ENCODE results near the gene PYCARD. TPM values are rescaled to one million over a fixed set of nuclear protein-coding genes. Genes with fewer than 3 reads are reported as not detected.
"Not testable (repeated sequence)": the region's sequence is repeated elsewhere in the genome, so short reads cannot be mapped to it uniquely, and the experiment has no call there.

The PYCARD gene
- polyA plus RNA-seq, 1 donor from 2014 or later = not detected

DNA sequence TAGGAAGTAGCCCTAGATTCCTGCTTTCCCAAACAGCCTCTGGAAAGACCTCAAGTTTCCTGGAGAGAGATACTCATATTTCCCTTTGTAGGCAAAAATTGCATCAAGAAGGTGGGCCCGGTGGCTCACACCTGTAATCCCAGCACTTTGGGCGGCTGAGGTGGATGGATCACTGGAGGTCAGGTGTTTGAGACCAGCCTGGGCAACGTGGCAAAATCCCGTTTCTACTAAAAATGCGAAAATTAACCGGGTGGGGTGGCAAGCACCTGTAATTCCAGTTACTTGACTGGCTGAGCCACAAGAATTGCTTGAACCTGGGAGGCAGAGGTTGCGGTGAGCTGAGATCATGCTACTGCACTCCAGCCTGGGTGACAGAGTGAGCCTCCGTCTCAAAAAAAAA, 2.4 kb downstream of the PYCARD start:
- not testable (repeated sequence) for H4K20me1 ChIP-seq (ENCODE audit: insufficient read depth)

DNA sequence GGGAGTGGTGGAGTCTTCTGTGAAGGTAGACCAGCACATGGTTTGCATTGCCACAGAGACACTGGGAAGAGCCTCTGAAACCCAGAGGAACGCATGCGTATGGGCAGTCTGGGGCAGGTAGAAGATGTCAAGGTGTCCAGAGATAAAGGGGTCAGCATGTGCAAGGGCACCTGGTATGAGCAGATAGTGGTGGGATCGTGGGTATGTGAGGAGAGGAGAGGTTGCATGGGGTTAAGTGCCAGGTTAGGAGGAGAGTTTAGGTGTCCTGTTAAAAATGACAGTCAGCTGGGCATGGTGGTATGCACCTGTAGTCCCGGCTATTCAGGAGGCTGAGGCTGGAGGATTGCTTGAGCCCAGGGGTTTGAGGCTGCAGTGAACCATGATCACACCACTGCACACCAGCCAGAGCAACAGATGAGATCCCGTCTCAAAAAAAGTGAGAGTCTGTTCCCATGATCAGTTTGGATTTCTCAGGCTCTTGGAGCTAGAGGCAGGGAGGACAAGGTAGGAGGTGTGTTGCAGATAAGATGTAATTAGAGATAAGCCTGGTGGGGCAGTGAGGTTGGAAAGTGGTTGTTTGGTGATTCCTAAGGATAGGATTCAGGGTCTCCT, 3.0 kb downstream of the PYCARD start:
- TF ChIP-seq RAD21 (conservative IDR thresholded peaks at IDR 0.05) = no peak
- no peak for TF ChIP-seq MXI1 (conservative IDR thresholded peaks at IDR 0.05; ENCODE audit: poor library complexity, severe bottlenecking)
- no peak for TF ChIP-seq POLR2AphosphoS5 (IDR thresholded peaks at IDR 0.05)
- TF ChIP-seq, protein P1, sequence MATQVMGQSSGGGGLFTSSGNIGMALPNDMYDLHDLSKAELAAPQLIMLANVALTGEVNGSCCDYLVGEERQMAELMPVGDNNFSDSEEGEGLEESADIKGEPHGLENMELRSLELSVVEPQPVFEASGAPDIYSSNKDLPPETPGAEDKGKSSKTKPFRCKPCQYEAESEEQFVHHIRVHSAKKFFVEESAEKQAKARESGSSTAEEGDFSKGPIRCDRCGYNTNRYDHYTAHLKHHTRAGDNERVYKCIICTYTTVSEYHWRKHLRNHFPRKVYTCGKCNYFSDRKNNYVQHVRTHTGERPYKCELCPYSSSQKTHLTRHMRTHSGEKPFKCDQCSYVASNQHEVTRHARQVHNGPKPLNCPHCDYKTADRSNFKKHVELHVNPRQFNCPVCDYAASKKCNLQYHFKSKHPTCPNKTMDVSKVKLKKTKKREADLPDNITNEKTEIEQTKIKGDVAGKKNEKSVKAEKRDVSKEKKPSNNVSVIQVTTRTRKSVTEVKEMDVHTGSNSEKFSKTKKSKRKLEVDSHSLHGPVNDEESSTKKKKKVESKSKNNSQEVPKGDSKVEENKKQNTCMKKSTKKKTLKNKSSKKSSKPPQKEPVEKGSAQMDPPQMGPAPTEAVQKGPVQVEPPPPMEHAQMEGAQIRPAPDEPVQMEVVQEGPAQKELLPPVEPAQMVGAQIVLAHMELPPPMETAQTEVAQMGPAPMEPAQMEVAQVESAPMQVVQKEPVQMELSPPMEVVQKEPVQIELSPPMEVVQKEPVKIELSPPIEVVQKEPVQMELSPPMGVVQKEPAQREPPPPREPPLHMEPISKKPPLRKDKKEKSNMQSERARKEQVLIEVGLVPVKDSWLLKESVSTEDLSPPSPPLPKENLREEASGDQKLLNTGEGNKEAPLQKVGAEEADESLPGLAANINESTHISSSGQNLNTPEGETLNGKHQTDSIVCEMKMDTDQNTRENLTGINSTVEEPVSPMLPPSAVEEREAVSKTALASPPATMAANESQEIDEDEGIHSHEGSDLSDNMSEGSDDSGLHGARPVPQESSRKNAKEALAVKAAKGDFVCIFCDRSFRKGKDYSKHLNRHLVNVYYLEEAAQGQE (IDR thresholded peaks at IDR 0.05; ENCODE audit: borderline replicate concordance) = no peak
- no peak for TF ChIP-seq SMC3 (conservative IDR thresholded peaks at IDR 0.05; ENCODE audit: poor library complexity)
- TF ChIP-seq EZH2 (IDR thresholded peaks at IDR 0.05; ENCODE audit: borderline replicate concordance, insufficient read depth, low read length, poor library complexity, severe bottlenecking) = no peak
- no peak for TF ChIP-seq TAF1 (IDR thresholded peaks at IDR 0.05; ENCODE audit: low read depth)
- TF ChIP-seq, protein P2, sequence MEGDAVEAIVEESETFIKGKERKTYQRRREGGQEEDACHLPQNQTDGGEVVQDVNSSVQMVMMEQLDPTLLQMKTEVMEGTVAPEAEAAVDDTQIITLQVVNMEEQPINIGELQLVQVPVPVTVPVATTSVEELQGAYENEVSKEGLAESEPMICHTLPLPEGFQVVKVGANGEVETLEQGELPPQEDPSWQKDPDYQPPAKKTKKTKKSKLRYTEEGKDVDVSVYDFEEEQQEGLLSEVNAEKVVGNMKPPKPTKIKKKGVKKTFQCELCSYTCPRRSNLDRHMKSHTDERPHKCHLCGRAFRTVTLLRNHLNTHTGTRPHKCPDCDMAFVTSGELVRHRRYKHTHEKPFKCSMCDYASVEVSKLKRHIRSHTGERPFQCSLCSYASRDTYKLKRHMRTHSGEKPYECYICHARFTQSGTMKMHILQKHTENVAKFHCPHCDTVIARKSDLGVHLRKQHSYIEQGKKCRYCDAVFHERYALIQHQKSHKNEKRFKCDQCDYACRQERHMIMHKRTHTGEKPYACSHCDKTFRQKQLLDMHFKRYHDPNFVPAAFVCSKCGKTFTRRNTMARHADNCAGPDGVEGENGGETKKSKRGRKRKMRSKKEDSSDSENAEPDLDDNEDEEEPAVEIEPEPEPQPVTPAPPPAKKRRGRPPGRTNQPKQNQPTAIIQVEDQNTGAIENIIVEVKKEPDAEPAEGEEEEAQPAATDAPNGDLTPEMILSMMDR (IDR thresholded peaks at IDR 0.05; ENCODE audit: poor library complexity, severe bottlenecking) = no peak
- no peak for TF ChIP-seq EP300 (conservative IDR thresholded peaks at IDR 0.05; ENCODE audit: poor library complexity, severe bottlenecking)
- peaks cover 27% of the 10 kb centered on the region for H3K27me3 ChIP-seq (ENCODE audit: insufficient read depth, low read depth, low read length)
- H3K79me2 ChIP-seq (replicated peaks; ENCODE audit: insufficient read depth, low read length) = no peaks in the 10 kb centered on the region
- no peaks in the 10 kb centered on the region for H3K9me3 ChIP-seq (ENCODE audit: low read length)
- no peak overlapping the region for H2AFZ ChIP-seq (ENCODE audit: low read depth, low read length)
- H3K36me3 ChIP-seq (ENCODE audit: insufficient read depth, low read length) = peaks cover 8% of the 10 kb centered on the region
- H4K20me1 ChIP-seq (ENCODE audit: insufficient read depth) = peaks cover 2% of the 10 kb centered on the region
- H3K9ac ChIP-seq (ENCODE audit: low read length) = no peak overlapping the region
- no peak overlapping the region for H3K4me3 ChIP-seq (ENCODE audit: low read length)
- no peak overlapping the region for H3K4me2 ChIP-seq (ENCODE audit: low read length)
- no peaks in the 10 kb centered on the region for H3K9me2 ChIP-seq (ENCODE audit: insufficient read depth, low read length)
- no peaks in the 10 kb centered on the region for H3F3A ChIP-seq (ENCODE audit: insufficient read depth, low read length, poor library complexity, severe bottlenecking)
- H3K27ac ChIP-seq (ENCODE audit: low read length) = no peak overlapping the region

More for the DNA sequence above, 2.4 kb downstream of the PYCARD start:
- H3K79me2 ChIP-seq (replicated peaks; ENCODE audit: insufficient read depth, low read length); H3K4me2 ChIP-seq (ENCODE audit: low read length); H3F3A ChIP-seq (ENCODE audit: insufficient read depth, low read length, poor library complexity, severe bottlenecking); H2AFZ ChIP-seq (ENCODE audit: low read depth, low read length); H3K27ac ChIP-seq (ENCODE audit: low read length); H3K4me3 ChIP-seq (ENCODE audit: low read length); H3K9me3 ChIP-seq (ENCODE audit: low read length); H3K9ac ChIP-seq (ENCODE audit: low read length); H3K36me3 ChIP-seq (ENCODE audit: insufficient read depth, low read length); H3K9me2 ChIP-seq (ENCODE audit: insufficient read depth, low read length): not testable (repeated sequence)
- H3K27me3 ChIP-seq (ENCODE audit: insufficient read depth, low read depth, low read length) = peaks cover 27% of the 10 kb centered on the region

All from neural cell (in vitro differentiated cells).